Peyer's patch (tissue), 4 donors: ENCODE data around the gene SCN1B.

Experiments
- POLR2A ChIP-seq, 2 donors: fragments of 450-650 bp; IDR thresholded peaks; one replicate each; pipeline ENCODE4 v1.5.1; 2017; ENCODE audit warnings: antibody characterized with exemption in 2 of 2, mild to moderate bottlenecking in 2 of 2, moderate library complexity in 2 of 2
- TF ChIP-seq, protein P1 (sequence below), 6 experiments: fragments of 450-650 bp in 4 of 6; fragments of 200-600 bp in 2 of 6; sonication (generic) in 1 of 6; IDR thresholded peaks; one replicate each; pipeline ENCODE4 v1.5.1; 2017 to 2019; ENCODE audit warnings: antibody characterized with exemption in 6 of 6, mild to moderate bottlenecking in 3 of 6, moderate library complexity in 1 of 6

DNA sequence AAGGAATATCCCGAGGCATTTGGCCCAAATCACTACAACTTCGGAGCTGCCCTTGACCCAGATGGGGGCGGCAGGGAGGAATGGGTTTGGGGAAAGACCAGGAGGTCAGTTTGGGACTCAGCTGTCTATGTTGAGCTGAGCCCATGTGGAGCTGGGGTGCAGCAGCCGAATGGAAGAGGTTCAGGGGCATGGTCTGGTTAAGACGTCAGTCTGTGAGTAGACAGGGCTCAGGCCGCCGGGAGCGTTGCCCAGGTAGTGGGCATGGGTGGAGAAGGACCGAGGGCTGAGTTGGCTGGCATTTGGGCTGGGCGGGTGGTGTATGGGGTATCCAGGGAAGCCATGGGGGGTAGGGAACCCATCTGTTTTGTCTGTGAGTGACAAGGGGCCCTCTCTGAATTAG is 9.3 kb upstream of the SCN1B start:
- TF ChIP-seq, protein P1, sequence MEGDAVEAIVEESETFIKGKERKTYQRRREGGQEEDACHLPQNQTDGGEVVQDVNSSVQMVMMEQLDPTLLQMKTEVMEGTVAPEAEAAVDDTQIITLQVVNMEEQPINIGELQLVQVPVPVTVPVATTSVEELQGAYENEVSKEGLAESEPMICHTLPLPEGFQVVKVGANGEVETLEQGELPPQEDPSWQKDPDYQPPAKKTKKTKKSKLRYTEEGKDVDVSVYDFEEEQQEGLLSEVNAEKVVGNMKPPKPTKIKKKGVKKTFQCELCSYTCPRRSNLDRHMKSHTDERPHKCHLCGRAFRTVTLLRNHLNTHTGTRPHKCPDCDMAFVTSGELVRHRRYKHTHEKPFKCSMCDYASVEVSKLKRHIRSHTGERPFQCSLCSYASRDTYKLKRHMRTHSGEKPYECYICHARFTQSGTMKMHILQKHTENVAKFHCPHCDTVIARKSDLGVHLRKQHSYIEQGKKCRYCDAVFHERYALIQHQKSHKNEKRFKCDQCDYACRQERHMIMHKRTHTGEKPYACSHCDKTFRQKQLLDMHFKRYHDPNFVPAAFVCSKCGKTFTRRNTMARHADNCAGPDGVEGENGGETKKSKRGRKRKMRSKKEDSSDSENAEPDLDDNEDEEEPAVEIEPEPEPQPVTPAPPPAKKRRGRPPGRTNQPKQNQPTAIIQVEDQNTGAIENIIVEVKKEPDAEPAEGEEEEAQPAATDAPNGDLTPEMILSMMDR (IDR thresholded peaks at IDR 0.05): no peak
- TF ChIP-seq POLR2A (IDR thresholded peaks at IDR 0.05): no peak
